Measurements from ENCODE around the gene GCC1. TPM values are rescaled to one million over a fixed set of nuclear protein-coding genes. Genes with fewer than 3 reads are reported as not detected.
"Not testable (repeated sequence)": the region's sequence is repeated elsewhere in the genome, so short reads cannot be mapped to it uniquely, and the experiment has no call there.

GCC1 gene
- total RNA-seq, 3 donors from 2014 or later (not counting 1 experiment from before 2014, with no cell fraction given), result 26.1 to 32.1 (median 28.7) TPM

- no peaks in the 10 kb centered on the region for H3K4me1 Mint-ChIP-seq
- H3K9me3 Mint-ChIP-seq, result no peaks in the 10 kb centered on the region
- no peaks in the 10 kb centered on the region for H3K36me3 ChIP-seq (ENCODE audit: control insufficient read depth, insufficient read depth, low read length)
- H3K27me3 ChIP-seq (ENCODE audit: control insufficient read depth, insufficient read depth, low read length), result peaks cover 3% of the 10 kb centered on the region
- no peak overlapping the region for H3K27ac ChIP-seq (ENCODE audit: low read length)
- no peak overlapping the region for H3K27ac Mint-ChIP-seq
- H3K27me3 Mint-ChIP-seq (ENCODE audit: low read depth in 2 of 2), result peaks cover 11 to 16% of the 10 kb centered on the region in 2 donors
- 87% methylated on average over 4 of the region's 4 CpGs for WGBS (ENCODE audit: insufficient coverage)
- H3K4me1 ChIP-seq (ENCODE audit: control insufficient read depth, insufficient read depth, low read length), result no peaks in the 10 kb centered on the region
- ATAC-seq (no peak), DNase-seq (no peak)
- H3K9me3 ChIP-seq (ENCODE audit: control insufficient read depth, insufficient read depth, low read length), result no peaks in the 10 kb centered on the region
- TF ChIP-seq, protein P1, sequence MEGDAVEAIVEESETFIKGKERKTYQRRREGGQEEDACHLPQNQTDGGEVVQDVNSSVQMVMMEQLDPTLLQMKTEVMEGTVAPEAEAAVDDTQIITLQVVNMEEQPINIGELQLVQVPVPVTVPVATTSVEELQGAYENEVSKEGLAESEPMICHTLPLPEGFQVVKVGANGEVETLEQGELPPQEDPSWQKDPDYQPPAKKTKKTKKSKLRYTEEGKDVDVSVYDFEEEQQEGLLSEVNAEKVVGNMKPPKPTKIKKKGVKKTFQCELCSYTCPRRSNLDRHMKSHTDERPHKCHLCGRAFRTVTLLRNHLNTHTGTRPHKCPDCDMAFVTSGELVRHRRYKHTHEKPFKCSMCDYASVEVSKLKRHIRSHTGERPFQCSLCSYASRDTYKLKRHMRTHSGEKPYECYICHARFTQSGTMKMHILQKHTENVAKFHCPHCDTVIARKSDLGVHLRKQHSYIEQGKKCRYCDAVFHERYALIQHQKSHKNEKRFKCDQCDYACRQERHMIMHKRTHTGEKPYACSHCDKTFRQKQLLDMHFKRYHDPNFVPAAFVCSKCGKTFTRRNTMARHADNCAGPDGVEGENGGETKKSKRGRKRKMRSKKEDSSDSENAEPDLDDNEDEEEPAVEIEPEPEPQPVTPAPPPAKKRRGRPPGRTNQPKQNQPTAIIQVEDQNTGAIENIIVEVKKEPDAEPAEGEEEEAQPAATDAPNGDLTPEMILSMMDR (IDR thresholded peaks at IDR 0.05), result no peak
- no peak overlapping the region for H3K4me3 ChIP-seq (ENCODE audit: low read length)
- intact Hi-C loops (cut with micrococcal nuclease), result no loop called here
- H3K4me3 Mint-ChIP-seq, result no peak overlapping the region
- no peaks in the 10 kb centered on the region for H3K36me3 Mint-ChIP-seq
Observed at GRCh38 chr7:127541548-127541947, 43.8 kb downstream of the GCC1 start.

GRCh38 chr7:127540461-127540860 is 44.9 kb downstream of the GCC1 start:
- H3K4me3 ChIP-seq (ENCODE audit: low read length); ATAC-seq; intact Hi-C loops (cut with micrococcal nuclease); H3K4me3 Mint-ChIP-seq; H3K27ac Mint-ChIP-seq; H3K4me1 ChIP-seq (ENCODE audit: control insufficient read depth, insufficient read depth, low read length); H3K27ac ChIP-seq (ENCODE audit: low read length); H3K36me3 ChIP-seq (ENCODE audit: control insufficient read depth, insufficient read depth, low read length); H3K9me3 ChIP-seq (ENCODE audit: control insufficient read depth, insufficient read depth, low read length); H3K36me3 Mint-ChIP-seq; DNase-seq; H3K9me3 Mint-ChIP-seq; H3K4me1 Mint-ChIP-seq; H3K27me3 ChIP-seq (ENCODE audit: control insufficient read depth, insufficient read depth, low read length): not testable (repeated sequence)
- 90% methylated on average over 4 of the region's 10 CpGs for WGBS (ENCODE audit: insufficient coverage)
- peaks cover 17 to 25% of the 10 kb centered on the region in 2 donors for H3K27me3 Mint-ChIP-seq (ENCODE audit: low read depth in 2 of 2)

- no peak for ATAC-seq
- 92% methylated on average over 7 of the region's 9 CpGs for WGBS (ENCODE audit: insufficient coverage)
- Histone ChIP-seq H3K9me3 (ENCODE audit: control insufficient read depth, insufficient read depth, low read length) (no peaks in the 10 kb centered on the region), H3K36me3 (ENCODE audit: control insufficient read depth, insufficient read depth, low read length) (no peaks in the 10 kb centered on the region), H3K4me3 (ENCODE audit: low read length) (no peak overlapping the region), H3K4me1 (ENCODE audit: control insufficient read depth, insufficient read depth, low read length) (no peaks in the 10 kb centered on the region), H3K27ac (ENCODE audit: low read length) (no peak overlapping the region), H3K27me3 (ENCODE audit: control insufficient read depth, insufficient read depth, low read length) (peaks cover 4% of the 10 kb centered on the region)
- peaks cover 21 to 32% of the 10 kb centered on the region in 2 donors for H3K27me3 Mint-ChIP-seq (ENCODE audit: low read depth in 2 of 2)
- DNase-seq, result no peak
- no peak overlapping the region for H3K4me3 Mint-ChIP-seq
- no peaks in the 10 kb centered on the region for H3K9me3 Mint-ChIP-seq
- H3K4me1 Mint-ChIP-seq, result no peaks in the 10 kb centered on the region
- TF ChIP-seq, protein P1 (IDR thresholded peaks at IDR 0.05), result no peak
- no peaks in the 10 kb centered on the region for H3K36me3 Mint-ChIP-seq
- H3K27ac Mint-ChIP-seq, result no peak overlapping the region
- intact Hi-C loops (cut with micrococcal nuclease), result no loop called here
Observed at GRCh38 chr7:127539116-127539515, 46.3 kb downstream of the GCC1 start.

DNA sequence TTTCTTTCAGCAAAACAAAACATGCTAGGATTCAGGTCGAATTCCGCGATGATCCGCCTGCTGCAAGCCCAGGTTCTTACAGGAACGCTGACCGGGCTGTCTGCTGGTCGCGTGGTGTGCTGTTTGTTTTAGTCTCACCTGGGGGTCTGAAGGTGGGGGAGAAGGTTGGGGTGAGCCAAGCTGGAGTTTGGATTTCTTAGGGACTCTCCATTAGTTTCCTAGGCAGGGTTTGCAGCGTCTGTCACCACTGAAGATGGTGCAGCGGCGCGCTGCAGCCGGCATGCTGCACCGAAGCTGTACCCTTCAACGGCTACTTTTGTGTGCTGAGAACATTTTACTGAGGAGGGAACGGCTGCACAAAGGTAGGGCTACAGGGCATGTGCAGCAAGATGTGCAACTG is 48.7 kb downstream of the GCC1 start:
- no peaks in the 10 kb centered on the region for H3K9me3 Mint-ChIP-seq
- WGBS (ENCODE audit: insufficient coverage), result 14% methylated on average over 16 of the region's 16 CpGs
- intact Hi-C loops (cut with micrococcal nuclease), result no loop called here
- DNase-seq (no peak), ATAC-seq (no peak)
- no peak overlapping the region for H3K4me3 Mint-ChIP-seq
- no peaks in the 10 kb centered on the region for H3K4me1 ChIP-seq (ENCODE audit: control insufficient read depth, insufficient read depth, low read length)
- H3K36me3 Mint-ChIP-seq, result no peaks in the 10 kb centered on the region
- H3K4me1 Mint-ChIP-seq, result no peaks in the 10 kb centered on the region
- H3K27ac ChIP-seq (ENCODE audit: low read length), result no peak overlapping the region
- H3K9me3 ChIP-seq (ENCODE audit: control insufficient read depth, insufficient read depth, low read length), result no peaks in the 10 kb centered on the region
- no peak overlapping the region for H3K27ac Mint-ChIP-seq
- no peaks in the 10 kb centered on the region for H3K36me3 ChIP-seq (ENCODE audit: control insufficient read depth, insufficient read depth, low read length)
- H3K4me3 ChIP-seq (ENCODE audit: low read length), result no peak overlapping the region
- TF ChIP-seq, protein P1 (IDR thresholded peaks at IDR 0.05), result no peak
- H3K27me3 Mint-ChIP-seq (ENCODE audit: low read depth in 2 of 2), result peaks cover 21 to 39% of the 10 kb centered on the region in 2 donors
- H3K27me3 ChIP-seq (ENCODE audit: control insufficient read depth, insufficient read depth, low read length), result peaks cover 4% of the 10 kb centered on the region
